GM18520 (cell line): Measurements from ENCODE around the gene STXBP4.

Experiments
- ATAC-seq: cut with Tn5 transposase; IDR thresholded peaks from one replicate; pipeline ENCODE4 v1.9.1; 2021; ENCODE audit not compliant: unreplicated experiment

Gene STXBP4

DNA sequence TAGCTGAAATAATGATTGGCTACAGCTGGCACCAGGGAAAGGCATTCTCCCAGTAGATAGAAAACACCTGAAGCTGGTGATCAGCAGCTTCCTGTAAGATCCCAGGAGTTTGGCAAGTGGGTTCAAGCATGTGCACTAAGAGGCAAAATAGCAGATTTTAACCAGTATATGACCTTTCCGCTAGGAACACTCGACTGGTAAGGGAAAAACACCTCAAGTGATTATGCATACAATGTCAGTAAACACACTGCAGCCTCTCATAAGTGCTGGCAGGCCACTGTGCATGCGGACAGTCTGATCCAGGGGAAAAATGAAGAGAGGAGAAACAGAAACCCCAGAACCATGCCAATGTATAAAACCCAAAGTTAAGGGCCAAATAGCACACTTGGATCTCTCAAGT lies 247.1 kb downstream of the STXBP4 start:
- ATAC-seq, result no peak

DNA sequence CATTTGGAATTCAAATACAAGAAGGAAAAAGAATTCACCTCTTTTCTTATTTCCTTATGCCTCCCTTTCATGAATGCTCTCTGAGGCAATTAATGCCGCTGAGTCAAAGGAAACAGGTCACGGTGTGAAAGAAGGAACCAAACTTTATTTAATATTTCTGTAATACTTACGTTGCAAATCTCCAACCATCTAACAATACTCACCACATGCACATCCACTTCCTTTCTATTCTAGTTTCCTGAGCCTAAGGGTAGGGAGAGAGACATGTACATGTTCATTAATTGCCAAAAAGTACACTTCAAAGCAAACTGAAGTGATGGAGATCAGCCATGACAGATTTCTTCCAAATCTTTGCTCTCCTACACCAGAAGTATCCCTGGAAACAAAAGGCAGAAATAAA lies 248.3 kb downstream of the STXBP4 start:
- no peak for ATAC-seq

DNA sequence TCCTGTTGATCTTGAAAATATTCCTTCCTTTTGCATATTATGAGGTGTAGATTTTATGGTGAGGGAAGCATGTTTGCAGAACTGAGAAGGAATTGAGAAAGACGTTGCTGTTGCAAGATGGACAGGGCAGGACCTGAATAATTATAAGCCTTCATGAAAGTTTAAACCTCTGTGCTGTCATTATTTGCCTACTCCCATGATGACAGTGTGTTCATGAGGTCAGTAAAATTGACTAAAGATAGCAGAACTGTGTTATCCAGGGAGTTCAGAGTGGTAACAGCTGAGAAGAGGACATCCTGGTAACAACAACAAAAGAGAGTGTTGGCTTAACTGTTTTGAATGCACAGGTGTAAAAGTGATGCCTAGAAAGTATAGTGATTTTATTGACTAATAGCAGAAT lies 250.9 kb downstream of the STXBP4 start:
- no peak for ATAC-seq

DNA sequence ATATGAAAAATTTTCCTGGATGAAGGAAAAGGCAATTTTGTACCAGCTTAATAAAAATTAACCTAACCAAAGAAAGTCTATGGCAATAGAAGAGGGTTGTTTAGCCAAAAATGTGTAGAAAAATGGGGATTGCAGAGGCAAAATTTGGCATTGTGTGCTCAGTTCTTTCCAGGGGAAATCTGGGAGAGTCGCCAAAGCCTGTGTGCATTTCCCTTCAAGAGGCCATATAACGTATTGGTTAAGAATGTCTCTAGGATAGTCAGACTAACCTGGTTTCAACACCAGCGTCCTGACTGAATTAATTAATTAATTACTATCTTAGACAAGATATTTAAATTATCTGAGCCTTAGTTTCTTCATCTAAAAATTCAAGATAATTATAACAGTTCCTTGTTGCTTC lies 251.4 kb downstream of the STXBP4 start:
- no peak for ATAC-seq
